EL (cell line): ENCODE measurements around the gene NCS1.

Source experiments
- DNase-seq: peaks from one replicate; pipeline ENCODE4 v3.0.0-alpha.2; 2016

Gene NCS1

DNA sequence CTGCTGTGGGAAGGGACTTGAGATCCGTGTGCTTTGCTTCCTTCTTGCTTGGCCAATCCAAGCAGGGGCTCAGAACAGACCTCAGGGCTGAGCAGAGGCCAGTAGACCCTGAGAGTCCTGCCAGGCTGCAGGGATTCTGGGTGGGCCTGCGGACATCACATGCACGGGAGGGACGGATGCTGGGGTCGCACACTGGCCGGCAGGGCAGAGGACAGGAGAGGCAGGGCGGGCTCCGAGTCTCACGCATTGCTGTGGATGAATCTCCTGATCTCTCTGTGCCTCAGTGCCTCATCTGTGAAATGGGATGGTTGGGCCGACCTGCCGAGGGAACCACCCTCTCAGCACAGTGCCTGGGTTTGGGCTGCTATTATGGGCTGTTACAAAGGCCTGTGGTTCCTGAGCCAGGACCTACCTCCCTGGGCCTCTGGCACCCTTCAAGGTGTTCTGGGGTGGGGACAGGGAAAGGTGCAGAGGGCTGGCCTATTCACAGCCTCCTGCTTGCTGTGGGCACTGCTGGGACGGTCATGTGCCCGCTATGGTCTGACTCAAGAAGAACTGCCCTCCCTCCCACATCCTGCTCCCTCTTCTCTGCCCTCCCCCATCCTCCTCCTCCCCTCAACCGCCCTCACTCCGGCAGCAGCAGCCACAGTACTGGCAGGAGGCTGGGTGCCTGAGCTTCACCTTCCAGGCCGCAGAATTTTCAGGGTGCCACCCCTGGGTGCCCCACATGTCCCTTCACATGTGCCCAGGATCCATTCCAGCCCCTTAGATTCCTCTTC, 43.3 kb downstream of the NCS1 start:
- no peak for DNase-seq

DNA sequence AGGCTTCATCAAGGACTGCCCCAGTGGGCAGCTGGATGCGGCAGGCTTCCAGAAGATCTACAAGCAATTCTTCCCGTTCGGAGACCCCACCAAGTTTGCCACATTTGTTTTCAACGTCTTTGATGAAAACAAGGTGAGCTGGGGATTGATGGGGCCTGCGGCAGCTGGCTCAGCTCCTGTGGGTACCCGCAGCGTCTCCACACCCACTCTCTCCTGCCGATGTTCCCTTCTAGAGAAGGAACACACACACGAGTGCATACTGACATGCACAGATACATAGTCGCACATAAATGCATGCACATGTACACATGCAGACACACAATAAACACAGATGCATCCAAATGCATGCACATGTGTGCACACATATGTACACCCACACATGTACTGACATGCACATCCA, 45.6 kb downstream of the NCS1 start:
- no peak for DNase-seq

DNA sequence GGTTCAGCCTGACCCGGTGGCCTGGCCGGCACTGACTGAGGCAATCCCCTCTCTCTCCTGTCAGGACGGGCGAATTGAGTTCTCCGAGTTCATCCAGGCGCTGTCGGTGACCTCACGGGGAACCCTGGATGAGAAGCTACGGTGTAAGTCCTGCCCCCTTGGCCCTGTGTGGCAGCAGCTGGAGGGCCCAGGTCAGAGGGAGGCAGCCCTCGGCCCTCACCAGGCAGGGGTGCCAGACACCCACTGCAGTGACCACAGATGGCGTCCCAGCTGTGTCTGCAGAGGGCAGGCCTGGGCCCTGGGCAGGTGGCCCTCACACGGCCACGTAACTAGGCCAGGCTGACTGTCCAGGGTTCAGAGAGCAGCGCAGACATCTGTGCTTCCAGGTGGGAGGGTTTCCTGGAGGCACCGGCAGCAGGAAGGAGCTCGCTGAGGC, 47.5 kb downstream of the NCS1 start:
- no peak for DNase-seq

DNA sequence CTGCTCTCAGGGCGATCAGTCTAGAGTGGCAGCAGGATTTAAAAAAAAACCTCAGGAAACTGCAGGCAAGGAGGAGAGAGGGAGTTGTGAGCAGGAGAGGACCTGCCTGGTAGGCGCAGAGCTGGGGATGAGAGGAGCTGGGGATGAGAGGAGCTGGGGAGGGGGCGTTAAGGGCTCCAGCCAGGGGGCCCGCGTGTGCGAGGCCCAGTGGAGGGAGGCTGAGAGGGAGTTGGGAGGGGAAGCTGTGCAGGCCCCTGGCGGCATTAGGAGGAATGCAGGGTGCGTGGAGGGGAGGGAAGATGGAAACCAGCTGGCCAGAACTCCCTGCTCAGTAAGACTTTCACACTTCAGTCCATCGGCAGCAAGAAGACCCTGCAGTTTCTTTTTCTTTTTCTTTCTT, 48.1 kb downstream of the NCS1 start:
- no peak for DNase-seq

- no peak for DNase-seq
Measured at GRCh38 chr9:130222833-130223232, 50.6 kb downstream of the NCS1 start.

DNA sequence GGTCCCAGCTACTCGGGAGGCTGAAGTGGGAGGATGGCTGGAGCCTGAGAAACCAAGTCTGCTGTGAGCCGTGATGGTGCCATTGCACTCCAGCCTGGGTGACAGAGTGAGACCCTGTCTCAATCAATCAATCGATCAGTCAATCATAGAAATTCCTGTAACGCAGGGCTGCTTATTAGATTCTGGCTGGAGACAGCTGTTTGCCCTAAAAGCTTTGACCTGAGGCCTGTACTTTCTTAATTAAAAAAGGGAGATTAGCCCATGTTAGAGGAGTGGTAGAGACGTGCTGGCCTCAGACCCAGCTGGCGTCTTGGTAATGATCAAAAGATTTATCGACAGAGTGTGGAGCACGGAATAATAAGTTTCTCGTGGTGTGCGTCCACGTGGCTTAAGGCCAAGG, 52.9 kb downstream of the NCS1 start:
- DNase-seq = no peak

- no peak for DNase-seq
Measured at GRCh38 chr9:130225586-130225985, 53.4 kb downstream of the NCS1 start.

DNA sequence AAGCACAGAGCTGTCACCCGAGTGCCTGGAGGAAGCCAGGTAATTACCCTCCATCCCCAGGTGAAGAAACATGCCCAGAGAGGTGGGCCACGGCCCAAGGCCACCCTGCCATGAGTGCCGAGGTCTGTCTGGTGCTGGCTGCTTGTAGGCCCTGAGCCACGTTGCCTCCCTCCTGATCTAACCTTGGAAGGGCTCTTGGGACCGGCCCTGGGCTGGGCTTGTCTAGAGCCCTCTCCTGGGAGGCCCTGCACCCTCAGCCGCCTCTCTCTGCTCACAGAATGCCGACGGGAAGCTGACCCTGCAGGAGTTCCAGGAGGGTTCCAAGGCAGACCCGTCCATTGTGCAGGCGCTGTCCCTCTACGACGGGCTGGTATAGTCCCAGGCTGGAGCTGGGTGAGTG, 53.9 kb downstream of the NCS1 start:
- no peak for DNase-seq

- DNase-seq = no peak
Measured at GRCh38 chr9:130227833-130228232, 55.6 kb downstream of the NCS1 start.

DNA sequence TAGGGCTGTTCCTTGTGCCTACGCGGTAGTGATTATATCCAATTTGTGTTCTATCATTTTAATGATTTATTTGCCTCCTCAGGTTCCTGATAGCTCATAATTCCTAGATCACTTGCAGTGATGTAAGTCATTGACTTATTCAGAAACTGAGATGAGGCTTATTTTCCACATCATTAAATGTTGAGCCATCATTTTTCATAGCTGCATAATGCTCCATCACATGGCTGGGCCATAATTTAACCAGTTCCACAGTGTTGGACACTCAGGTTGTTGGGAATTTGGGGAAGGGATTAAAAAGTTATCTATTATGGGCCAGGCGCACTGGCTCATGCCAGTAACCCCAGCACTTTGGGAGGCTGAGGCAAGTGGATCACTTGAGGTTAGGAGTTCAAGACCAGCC, 57.6 kb downstream of the NCS1 start:
- no peak for DNase-seq

DNA sequence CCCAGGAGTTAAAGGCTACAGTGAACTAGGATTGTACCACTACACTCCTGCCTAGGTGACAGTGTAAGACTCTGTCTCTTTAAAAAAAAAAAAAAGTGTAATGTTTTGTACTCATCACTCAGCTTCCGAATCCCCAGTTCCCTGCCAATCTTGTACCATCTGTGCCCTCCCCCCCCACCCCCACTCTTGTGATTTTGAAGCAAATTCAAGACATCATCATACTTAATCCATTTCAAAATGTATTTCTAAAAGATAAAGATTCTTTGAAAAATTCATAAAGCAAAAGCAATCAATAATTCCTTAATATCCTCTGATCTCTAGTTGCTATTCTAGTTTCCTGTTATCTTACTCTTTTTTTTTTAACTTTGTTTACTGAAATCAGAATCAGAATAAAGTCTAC, 58.4 kb downstream of the NCS1 start:
- DNase-seq = no peak

- DNase-seq = no peak
Measured at GRCh38 chr9:130232899-130233586, 60.8 kb downstream of the NCS1 start.

DNA sequence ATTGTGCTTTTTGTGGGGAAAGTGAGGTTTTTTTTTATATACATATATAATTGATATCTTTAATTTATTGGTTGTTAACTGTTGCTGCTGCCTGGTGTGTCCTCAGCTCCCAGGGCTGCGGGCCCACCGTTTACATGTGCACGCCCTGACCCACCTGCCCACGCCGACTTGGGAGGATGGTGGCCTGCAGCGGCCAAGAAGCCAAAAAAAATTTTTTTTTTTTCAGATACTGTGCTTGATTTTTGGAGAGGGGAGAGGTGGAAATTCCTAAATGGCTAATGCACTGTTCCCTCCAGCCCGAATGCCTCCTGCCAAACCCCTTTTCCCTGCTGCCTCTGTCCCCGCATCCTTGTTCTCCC, 61.4 kb downstream of the NCS1 start:
- no peak for DNase-seq

GRCh38 chr9:130234340-130235260, 62.4 kb downstream of the NCS1 start:
- peak; percentile 71 for DNase-seq

- peak; percentile 57 for DNase-seq
Measured at GRCh38 chr9:130235558-130236435, 63.6 kb downstream of the NCS1 start.

- DNase-seq = no peak
Measured at GRCh38 chr9:130236436-130236985, 64.3 kb downstream of the NCS1 start.

GRCh38 chr9:130237076-130237475, 64.9 kb downstream of the NCS1 start:
- no peak for DNase-seq

- DNase-seq = no peak
Measured at GRCh38 chr9:130237763-130238524, 65.7 kb downstream of the NCS1 start.

- no peak for DNase-seq
Measured at GRCh38 chr9:130239363-130239695, 67.1 kb downstream of the NCS1 start.

- peak; percentile 34 for DNase-seq
Measured at GRCh38 chr9:130239741-130240241, 67.6 kb downstream of the NCS1 start.
